Keratinocyte (primary cell): ENCODE measurements around the gene LRRD1. TPM values are rescaled to one million over a fixed set of nuclear protein-coding genes. Genes with fewer than 3 reads are reported as not detected.
"Not testable (repeated sequence)": the region's sequence is repeated elsewhere in the genome, so short reads cannot be mapped to it uniquely, and the experiment has no call there.

Experiments used
- DNase-seq: peaks from one replicate; pipeline ENCODE4 v3.0.0-alpha.2; 2011; ENCODE audit warnings: low read depth, missing footprints, low spot score
- FAIRE-seq: peaks from 2 replicates; lab custom pipeline; 2011; peaks lifted over from hg19 to GRCh38; lab: Jason Lieb, UNC
- H2AFZ ChIP-seq: 2 replicates; pipeline ENCODE4 v1.6.0; 2012; ENCODE audit warnings: low read length, control low read depth, inconsistent platforms; ENCODE audit not compliant: control insufficient read depth
- H3K27ac ChIP-seq: 2 replicates; pipeline ENCODE4 v1.5.1; 2011; ENCODE audit warnings: low read length; ENCODE audit not compliant: control insufficient read depth, insufficient read depth
- H3K27me3 ChIP-seq: 3 replicates; pipeline ENCODE4 v1.6.0; 2011; ENCODE audit warnings: low read length; ENCODE audit not compliant: control insufficient read depth, insufficient read depth; ENCODE audit errors: extremely low read depth
- H3K36me3 ChIP-seq, 2 experiments: 2 replicates in 1 of 2; 3 replicates in 1 of 2; pipeline ENCODE4 v1.5.1; 2011; ENCODE audit warnings: low read length in 2 of 2, mild to moderate bottlenecking in 1 of 2; ENCODE audit not compliant: control insufficient read depth in 2 of 2, insufficient read depth in 2 of 2; ENCODE audit errors: extremely low read depth in 1 of 2
- H3K4me1 ChIP-seq: 3 replicates; pipeline ENCODE4 v1.5.1; 2011; ENCODE audit warnings: low read length; ENCODE audit not compliant: control insufficient read depth, insufficient read depth; ENCODE audit errors: extremely low read depth
- H3K4me2 ChIP-seq: 3 replicates; pipeline ENCODE4 v1.6.0; 2011; ENCODE audit warnings: low read depth, low read length; ENCODE audit not compliant: control insufficient read depth, insufficient read depth; ENCODE audit errors: extremely low read depth
- H3K4me3 ChIP-seq, 3 experiments: fragments of 200-600 bp in 1 of 3; sonication (generic) in 1 of 3; 2 replicates in 2 of 3; 3 replicates in 1 of 3; pipeline ENCODE4 v1.5.1; 2011 to 2016; ENCODE audit warnings: low read length in 3 of 3, mild to moderate bottlenecking in 3 of 3, control low read depth in 2 of 3, inconsistent platforms in 1 of 3, low read depth in 1 of 3, mixed read lengths in 1 of 3, mixed run types in 1 of 3, moderate library complexity in 1 of 3; ENCODE audit not compliant: control insufficient read depth in 2 of 3, insufficient read depth in 2 of 3; ENCODE audit errors: extremely low read depth in 1 of 3
- H3K79me2 ChIP-seq: 2 replicates; pipeline ENCODE4 v1.6.0; 2012; ENCODE audit warnings: low read length; ENCODE audit not compliant: control insufficient read depth, insufficient read depth
- H3K9ac ChIP-seq: 3 replicates; pipeline ENCODE4 v1.6.0; 2011; ENCODE audit warnings: low read length; ENCODE audit not compliant: control insufficient read depth, insufficient read depth; ENCODE audit errors: extremely low read depth
- H3K9me1 ChIP-seq: 3 replicates; pipeline ENCODE4 v1.6.0; 2011; ENCODE audit warnings: low read length; ENCODE audit not compliant: control insufficient read depth, insufficient read depth; ENCODE audit errors: extremely low read depth
- H3K9me3 ChIP-seq: 2 replicates; pipeline ENCODE4 v1.5.1; 2012; ENCODE audit warnings: low read depth, low read length; ENCODE audit not compliant: control insufficient read depth
- H4K20me1 ChIP-seq: 3 replicates; pipeline ENCODE4 v1.6.0; 2011; ENCODE audit warnings: low read length; ENCODE audit not compliant: control insufficient read depth, insufficient read depth; ENCODE audit errors: extremely low read depth
- EZH2 ChIP-seq: IDR thresholded peaks from one replicate; pipeline ENCODE4 v1.6.1; 2012; ENCODE audit warnings: inconsistent platforms, mild to moderate bottlenecking, low read length, moderate library complexity
- dilution Hi-C: fragments of 300-500 bp; cut with MboI; formaldehyde crosslinking; loops from one replicate; pipeline ENCODE4 v1.7.0; 2020; ENCODE audit warnings: low sequenced_read_pairs; ENCODE audit not compliant: extremely low pct_ligation_motif_present
- polyA plus RNA-seq, 5 experiments: library from polyadenylated mRNA; depleted of rRNA in 3 of 5; stranded (reverse) in 3 of 5; stranded (forward) in 1 of 5; unstranded in 1 of 5; fragments of >200 nt; gene quantifications; 1 replicate in 1 of 5; 2 replicates in 3 of 5; 3 replicates in 1 of 5; pipeline versions ENCODE4 v1.2.1 to v1.2.3, GENCODE V29; 2011 to 2012; ENCODE audit warnings: missing spikeins in 2 of 5, low read depth in 1 of 5, low replicate concordance in 1 of 5
- TF ChIP-seq, protein P1 (sequence below), 3 experiments: IDR thresholded peaks in 1 of 3; conservative IDR thresholded peaks in 1 of 3; optimal IDR thresholded peaks in 1 of 3; 2 replicates in 2 of 3; 3 replicates in 1 of 3; pipeline versions ENCODE3 to v1.5.1; 2011; ENCODE audit warnings: low read length in 3 of 3, mild to moderate bottlenecking in 3 of 3, moderate library complexity in 2 of 3, control low read depth in 1 of 3, inconsistent platforms in 1 of 3; ENCODE audit not compliant: insufficient read depth in 2 of 3; ENCODE audit errors: extremely low read depth in 1 of 3

Gene LRRD1
- polyA plus RNA-seq, 1 donor (not counting 4 experiments of a cell fraction or from before 2014, with no cell fraction given), result 0.04 TPM

DNA sequence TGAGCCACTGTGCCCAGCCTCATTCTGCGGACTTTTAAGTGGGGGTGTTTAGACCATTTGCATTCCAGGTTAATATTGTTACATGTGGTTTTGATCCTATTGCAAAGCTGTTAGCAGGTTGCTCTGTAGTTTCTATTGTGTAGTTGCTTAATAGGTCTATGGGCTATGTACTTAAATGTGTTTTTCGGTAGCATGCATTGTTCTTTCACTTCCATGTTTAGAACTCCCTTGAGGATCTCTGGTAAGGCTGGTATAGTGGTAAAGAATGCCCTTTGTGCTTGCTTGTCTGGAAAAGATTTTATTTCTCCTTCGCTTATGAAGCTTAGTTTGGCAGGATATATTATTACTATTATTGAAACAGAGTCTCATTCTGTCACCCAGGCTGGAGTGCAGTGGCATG, 13.4 kb upstream of the LRRD1 start:
- Histone ChIP-seq H3K79me2 (no peaks in the 10 kb centered on the region), H3K36me3 (peaks cover 0 to 3% of the 10 kb centered on the region in 2 experiments), H3K27ac (no peak overlapping the region), H2AFZ (no peak overlapping the region), H3K4me2 (no peak overlapping the region), H4K20me1 (no peaks in the 10 kb centered on the region), H3K4me3 (no peak overlapping the region), H3K4me1 (no peaks in the 10 kb centered on the region), H3K9me3 (peaks cover 3% of the 10 kb centered on the region), H3K9ac (no peak overlapping the region), H3K27me3 (no peaks in the 10 kb centered on the region), H3K9me1 (no peaks in the 10 kb centered on the region)
- dilution Hi-C loops, result no loop called here
- FAIRE-seq, result no peak
- TF ChIP-seq, protein P1, sequence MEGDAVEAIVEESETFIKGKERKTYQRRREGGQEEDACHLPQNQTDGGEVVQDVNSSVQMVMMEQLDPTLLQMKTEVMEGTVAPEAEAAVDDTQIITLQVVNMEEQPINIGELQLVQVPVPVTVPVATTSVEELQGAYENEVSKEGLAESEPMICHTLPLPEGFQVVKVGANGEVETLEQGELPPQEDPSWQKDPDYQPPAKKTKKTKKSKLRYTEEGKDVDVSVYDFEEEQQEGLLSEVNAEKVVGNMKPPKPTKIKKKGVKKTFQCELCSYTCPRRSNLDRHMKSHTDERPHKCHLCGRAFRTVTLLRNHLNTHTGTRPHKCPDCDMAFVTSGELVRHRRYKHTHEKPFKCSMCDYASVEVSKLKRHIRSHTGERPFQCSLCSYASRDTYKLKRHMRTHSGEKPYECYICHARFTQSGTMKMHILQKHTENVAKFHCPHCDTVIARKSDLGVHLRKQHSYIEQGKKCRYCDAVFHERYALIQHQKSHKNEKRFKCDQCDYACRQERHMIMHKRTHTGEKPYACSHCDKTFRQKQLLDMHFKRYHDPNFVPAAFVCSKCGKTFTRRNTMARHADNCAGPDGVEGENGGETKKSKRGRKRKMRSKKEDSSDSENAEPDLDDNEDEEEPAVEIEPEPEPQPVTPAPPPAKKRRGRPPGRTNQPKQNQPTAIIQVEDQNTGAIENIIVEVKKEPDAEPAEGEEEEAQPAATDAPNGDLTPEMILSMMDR (optimal IDR thresholded peaks at IDR 0.05 in 1 of 3, IDR thresholded peaks at IDR 0.05 in 1 of 3, conservative IDR thresholded peaks at IDR 0.05 in 1 of 3; ENCODE audit: extremely low read depth in 1 of 3, insufficient read depth in 2 of 3, low read length in 3 of 3), result no peak
- no peak for TF ChIP-seq EZH2
- no peak for DNase-seq

DNA sequence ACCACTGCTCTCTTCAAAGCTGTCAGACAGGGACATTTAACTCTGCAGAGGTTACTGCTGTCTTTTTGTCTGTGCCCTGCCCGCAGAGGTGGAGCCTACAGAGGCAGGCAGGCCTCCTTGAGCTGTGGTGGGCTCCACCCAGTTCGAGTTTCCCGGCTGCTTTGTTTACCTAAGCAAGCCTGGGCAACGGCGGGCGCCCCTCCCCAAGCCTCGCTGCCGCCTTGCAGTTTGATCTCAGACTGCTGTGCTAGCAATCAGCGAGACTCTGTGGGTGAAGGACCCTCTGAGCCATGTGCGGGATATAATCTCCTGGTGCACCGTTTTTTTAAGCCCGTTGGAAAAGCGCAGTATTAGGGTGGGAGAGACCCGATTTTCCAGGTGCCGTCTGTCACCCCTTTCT, 10.3 kb upstream of the LRRD1 start:
- FAIRE-seq, H3K36me3 ChIP-seq, H3K4me2 ChIP-seq, H3K27me3 ChIP-seq, H3K79me2 ChIP-seq, H3K27ac ChIP-seq, H3K4me3 ChIP-seq, H3K9me1 ChIP-seq, H3K4me1 ChIP-seq, H2AFZ ChIP-seq, H3K9me3 ChIP-seq, H4K20me1 ChIP-seq, DNase-seq, dilution Hi-C loops, H3K9ac ChIP-seq: not testable (repeated sequence)

DNA sequence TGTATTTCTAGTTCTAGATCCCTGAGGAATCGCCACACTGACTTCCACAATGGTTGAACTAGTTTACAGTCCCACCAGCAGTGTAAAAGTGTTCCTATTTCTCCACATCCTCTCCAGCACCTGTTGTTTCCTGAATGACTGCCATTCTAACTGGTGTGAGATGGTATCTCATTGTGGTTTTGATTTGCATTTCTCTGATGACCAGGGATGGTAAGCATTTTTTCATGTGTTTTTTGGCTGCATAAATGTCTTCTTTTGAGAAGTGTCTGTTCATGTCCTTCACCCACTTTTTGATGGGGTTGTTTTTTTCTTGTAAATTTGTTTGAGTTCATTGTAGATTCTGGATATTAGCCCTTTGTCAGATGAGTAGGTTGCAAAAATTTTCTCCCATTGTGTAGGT, 5.4 kb upstream of the LRRD1 start:
- H3K9ac ChIP-seq, H3K27ac ChIP-seq, H3K4me2 ChIP-seq, H3K36me3 ChIP-seq, dilution Hi-C loops, H3K9me1 ChIP-seq, H3K79me2 ChIP-seq, H3K4me1 ChIP-seq, H2AFZ ChIP-seq, FAIRE-seq, H3K4me3 ChIP-seq, H3K9me3 ChIP-seq, H4K20me1 ChIP-seq, DNase-seq, H3K27me3 ChIP-seq: not testable (repeated sequence)
